OCI-LY3 (cell line): Measurements from ENCODE around the gene LUC7L2.

Experiments
- H2AFZ ChIP-seq: fragments of 200-600, 300-600 bp; shearing (Covaris generic); 2 replicates; pipeline ENCODE4 v1.6.0; 2014; ENCODE audit warnings: antibody characterized with exemption, low read depth, low read length
- H3K27ac ChIP-seq: fragments of 200-600, 300-600 bp; sonication (generic); 2 replicates; pipeline ENCODE4 v1.5.1; 2014; ENCODE audit warnings: mild to moderate bottlenecking, low read length, moderate library complexity, mixed read lengths
- H3K27me3 ChIP-seq: fragments of 200-600, 300-600 bp; sonication (generic); 2 replicates; pipeline ENCODE4 v1.6.1; 2014; ENCODE audit warnings: low read depth, low read length, mixed read lengths
- H3K36me3 ChIP-seq: fragments of 200-600, 300-600 bp; sonication (generic); replicated peaks from 2 replicates; pipeline ENCODE3; 2014; ENCODE audit warnings: low read depth, low read length, mixed read lengths
- H3K4me1 ChIP-seq: fragments of 300-600, 200-600 bp; sonication (generic); 2 replicates; pipeline ENCODE4 v1.6.1; 2014; ENCODE audit warnings: low read length, mixed read lengths
- H3K4me2 ChIP-seq: fragments of 200-600, 300-600 bp; sonication (generic); 2 replicates; pipeline ENCODE4 v1.6.1; 2014; ENCODE audit warnings: low read length, mixed read lengths
- H3K4me3 ChIP-seq: fragments of 300-600, 200-600 bp; sonication (generic); 2 replicates; pipeline ENCODE4 v1.5.1; 2014; ENCODE audit warnings: antibody characterized with exemption, mild to moderate bottlenecking, low read length, moderate library complexity
- H3K79me2 ChIP-seq: fragments of 300-600, 200-600 bp; shearing (Covaris generic); 2 replicates; pipeline ENCODE4 v1.6.1; 2014; ENCODE audit warnings: mild to moderate bottlenecking, low read length, mixed read lengths
- H3K9ac ChIP-seq: fragments of 300-600, 200-600 bp; shearing (Covaris generic); 2 replicates; pipeline ENCODE4 v1.6.0; 2014; ENCODE audit warnings: mild to moderate bottlenecking, low read length, moderate library complexity
- H3K9me3 ChIP-seq: fragments of 200-600, 300-600 bp; shearing (Covaris generic); 2 replicates; pipeline ENCODE4 v1.6.1; 2014; ENCODE audit warnings: low read length, mixed read lengths; ENCODE audit not compliant: insufficient read depth
- H4K20me1 ChIP-seq: fragments of 200-600, 300-600 bp; sonication (generic); 2 replicates; pipeline ENCODE4 v1.6.1; 2016; ENCODE audit warnings: low read length, mixed read lengths; ENCODE audit not compliant: insufficient read depth
- EZH2phosphoT487 ChIP-seq: fragments of 200-600 bp; shearing (Covaris generic); IDR thresholded peaks from 2 replicates; pipeline ENCODE4 v1.6.1; 2018; ENCODE audit warnings: antibody characterized with exemption, mixed run types, low read depth
- TF ChIP-seq, protein P1 (sequence below): fragments of 200-600, 300-600 bp; sonication (generic); IDR thresholded peaks from 2 replicates; pipeline ENCODE4 v1.5.1; 2014; ENCODE audit warnings: antibody characterized with exemption, low read length, low read depth

The LUC7L2 gene

DNA sequence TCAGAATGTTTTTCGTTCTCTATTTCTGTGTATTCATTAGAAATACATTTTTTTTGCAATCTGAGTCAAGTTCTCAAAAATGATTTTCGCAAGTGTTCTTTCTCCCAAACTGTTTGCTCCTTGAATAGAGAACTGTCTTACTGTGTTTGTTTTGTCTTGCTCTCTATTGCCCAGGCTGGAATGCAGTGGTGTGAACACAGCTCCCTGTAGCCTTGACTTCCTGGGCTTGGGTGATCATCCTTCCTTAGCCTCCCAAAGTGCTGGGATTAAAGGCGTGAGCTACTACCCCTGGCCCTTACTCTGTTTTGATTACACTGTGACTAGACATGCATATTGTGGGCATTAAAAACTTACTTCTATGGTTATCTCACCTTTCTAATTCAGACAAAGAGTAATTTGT, 56.7 kb downstream of the LUC7L2 start:
- Histone ChIP-seq H3K79me2 (no peaks in the 10 kb centered on the region), H2AFZ (no peak overlapping the region), H3K4me1 (no peaks in the 10 kb centered on the region), H4K20me1 (no peaks in the 10 kb centered on the region), H3K27ac (no peak overlapping the region), H3K9ac (no peak overlapping the region), H3K4me3 (no peak overlapping the region), H3K36me3 (peaks cover 70% of the 10 kb centered on the region), H3K27me3 (no peaks in the 10 kb centered on the region), H3K9me3 (no peaks in the 10 kb centered on the region), H3K4me2 (no peak overlapping the region)
- TF ChIP-seq EZH2phosphoT487, result no peak
- TF ChIP-seq, protein P1, sequence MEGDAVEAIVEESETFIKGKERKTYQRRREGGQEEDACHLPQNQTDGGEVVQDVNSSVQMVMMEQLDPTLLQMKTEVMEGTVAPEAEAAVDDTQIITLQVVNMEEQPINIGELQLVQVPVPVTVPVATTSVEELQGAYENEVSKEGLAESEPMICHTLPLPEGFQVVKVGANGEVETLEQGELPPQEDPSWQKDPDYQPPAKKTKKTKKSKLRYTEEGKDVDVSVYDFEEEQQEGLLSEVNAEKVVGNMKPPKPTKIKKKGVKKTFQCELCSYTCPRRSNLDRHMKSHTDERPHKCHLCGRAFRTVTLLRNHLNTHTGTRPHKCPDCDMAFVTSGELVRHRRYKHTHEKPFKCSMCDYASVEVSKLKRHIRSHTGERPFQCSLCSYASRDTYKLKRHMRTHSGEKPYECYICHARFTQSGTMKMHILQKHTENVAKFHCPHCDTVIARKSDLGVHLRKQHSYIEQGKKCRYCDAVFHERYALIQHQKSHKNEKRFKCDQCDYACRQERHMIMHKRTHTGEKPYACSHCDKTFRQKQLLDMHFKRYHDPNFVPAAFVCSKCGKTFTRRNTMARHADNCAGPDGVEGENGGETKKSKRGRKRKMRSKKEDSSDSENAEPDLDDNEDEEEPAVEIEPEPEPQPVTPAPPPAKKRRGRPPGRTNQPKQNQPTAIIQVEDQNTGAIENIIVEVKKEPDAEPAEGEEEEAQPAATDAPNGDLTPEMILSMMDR, result no peak

GRCh38 chr7:139417478-139417877, 57.8 kb downstream of the LUC7L2 start:
- Histone ChIP-seq H3K27ac (no peak overlapping the region), H3K79me2 (no peaks in the 10 kb centered on the region), H3K9ac (no peak overlapping the region), H4K20me1 (no peaks in the 10 kb centered on the region), H3K27me3 (no peaks in the 10 kb centered on the region), H3K4me1 (no peaks in the 10 kb centered on the region), H3K4me3 (no peak overlapping the region), H3K9me3 (no peaks in the 10 kb centered on the region), H3K4me2 (no peak overlapping the region), H2AFZ (no peak overlapping the region), H3K36me3 (peaks cover 67% of the 10 kb centered on the region)
- no peak for TF ChIP-seq EZH2phosphoT487
- TF ChIP-seq, protein P1, result no peak

GRCh38 chr7:139421123-139421522, 61.4 kb downstream of the LUC7L2 start:
- no peak overlapping the region for H3K4me2 ChIP-seq
- H3K4me3 ChIP-seq, result no peak overlapping the region
- no peaks in the 10 kb centered on the region for H3K27me3 ChIP-seq
- H2AFZ ChIP-seq, result no peak overlapping the region
- no peaks in the 10 kb centered on the region for H4K20me1 ChIP-seq
- H3K36me3 ChIP-seq, result peaks cover 55% of the 10 kb centered on the region
- no peaks in the 10 kb centered on the region for H3K9me3 ChIP-seq
- TF ChIP-seq, protein P1, result no peak
- TF ChIP-seq EZH2phosphoT487, result no peak
- H3K79me2 ChIP-seq, result no peaks in the 10 kb centered on the region
- no peak overlapping the region for H3K9ac ChIP-seq
- no peak overlapping the region for H3K27ac ChIP-seq
- H3K4me1 ChIP-seq, result no peaks in the 10 kb centered on the region

DNA sequence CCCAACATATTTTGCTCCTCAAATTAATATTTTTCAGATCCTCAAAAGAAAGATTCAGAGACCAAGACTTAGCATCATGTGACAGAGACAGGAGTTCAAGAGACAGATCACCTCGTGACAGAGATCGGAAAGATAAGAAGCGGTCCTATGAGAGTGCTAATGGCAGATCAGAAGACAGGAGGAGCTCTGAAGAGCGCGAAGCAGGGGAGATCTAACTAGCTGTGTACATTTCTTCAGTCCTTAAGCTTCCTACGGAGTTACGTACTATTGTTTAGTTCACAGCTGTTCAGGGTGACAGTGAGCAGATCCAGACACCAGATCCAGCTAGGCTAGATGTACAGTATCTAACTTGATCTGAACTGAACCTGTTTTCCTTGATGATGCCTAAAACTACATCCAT, 62.4 kb downstream of the LUC7L2 start:
- peaks cover 53% of the 10 kb centered on the region for H3K36me3 ChIP-seq

More for the DNA sequence above, 62.4 kb downstream of the LUC7L2 start:
- H3K4me2 ChIP-seq, result no peak overlapping the region
- no peaks in the 10 kb centered on the region for H3K79me2 ChIP-seq
- H2AFZ ChIP-seq, result no peak overlapping the region
- H3K9ac ChIP-seq, result no peak overlapping the region
- TF ChIP-seq, protein P1, result no peak
- TF ChIP-seq EZH2phosphoT487, result no peak
- no peaks in the 10 kb centered on the region for H3K9me3 ChIP-seq
- H4K20me1 ChIP-seq, result no peaks in the 10 kb centered on the region
- H3K27me3 ChIP-seq, result no peaks in the 10 kb centered on the region
- no peaks in the 10 kb centered on the region for H3K4me1 ChIP-seq
- H3K27ac ChIP-seq, result no peak overlapping the region
- no peak overlapping the region for H3K4me3 ChIP-seq
